Measurements from ENCODE around the gene NFE2L1. TPM values are rescaled to one million over a fixed set of nuclear protein-coding genes. Genes with fewer than 3 reads are reported as not detected.

The NFE2L1 gene
- total RNA-seq, 4 donors from 2014 or later, result 173 to 242 (median 211) TPM

GRCh38 chr17:48052956-48053757 lies 5.0 kb downstream of the NFE2L1 start:
- peak overlapping the region in 1 of 4 donors; percentile 87 for H3K4me3 ChIP-seq
- H3K36me3 ChIP-seq, result peaks cover 0 to 26% (median 11%) of the 10 kb centered on the region in 4 donors
- no peaks in the 10 kb centered on the region for H3K9me3 ChIP-seq
- peak in 2 of 3 donors; percentile 29 to 41 for TF ChIP-seq POLR2AphosphoS5 (IDR thresholded peaks at IDR 0.05)
- TF ChIP-seq, protein P1, sequence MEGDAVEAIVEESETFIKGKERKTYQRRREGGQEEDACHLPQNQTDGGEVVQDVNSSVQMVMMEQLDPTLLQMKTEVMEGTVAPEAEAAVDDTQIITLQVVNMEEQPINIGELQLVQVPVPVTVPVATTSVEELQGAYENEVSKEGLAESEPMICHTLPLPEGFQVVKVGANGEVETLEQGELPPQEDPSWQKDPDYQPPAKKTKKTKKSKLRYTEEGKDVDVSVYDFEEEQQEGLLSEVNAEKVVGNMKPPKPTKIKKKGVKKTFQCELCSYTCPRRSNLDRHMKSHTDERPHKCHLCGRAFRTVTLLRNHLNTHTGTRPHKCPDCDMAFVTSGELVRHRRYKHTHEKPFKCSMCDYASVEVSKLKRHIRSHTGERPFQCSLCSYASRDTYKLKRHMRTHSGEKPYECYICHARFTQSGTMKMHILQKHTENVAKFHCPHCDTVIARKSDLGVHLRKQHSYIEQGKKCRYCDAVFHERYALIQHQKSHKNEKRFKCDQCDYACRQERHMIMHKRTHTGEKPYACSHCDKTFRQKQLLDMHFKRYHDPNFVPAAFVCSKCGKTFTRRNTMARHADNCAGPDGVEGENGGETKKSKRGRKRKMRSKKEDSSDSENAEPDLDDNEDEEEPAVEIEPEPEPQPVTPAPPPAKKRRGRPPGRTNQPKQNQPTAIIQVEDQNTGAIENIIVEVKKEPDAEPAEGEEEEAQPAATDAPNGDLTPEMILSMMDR (IDR thresholded peaks at IDR 0.05), result no peak
- TF ChIP-seq POLR2A (IDR thresholded peaks at IDR 0.05), result no peak
- TF ChIP-seq EP300 (IDR thresholded peaks at IDR 0.05; ENCODE audit: low read depth), result no peak
- H3K27me3 ChIP-seq, result no peaks in the 10 kb centered on the region
- peak; percentile 57 for DNase-seq
- in situ Hi-C loops (cut with MboI; ENCODE audit: low pct_ligation_motif_present in 1 of 4, low pct_unique_long_range_greater_than_20kb in 1 of 4, low sequenced_read_pairs in 3 of 4), result no loop called here
- intact Hi-C loops (cut with DNase I; ENCODE audit: low total_unique reads), result no loop called here
- peak overlapping the region; percentile 97 to 99 (median 98) for H3K27ac ChIP-seq
- WGBS, 2 donors (ENCODE audit: low coverage in 1 of 2), result 30% methylated on average over 5 of the region's 5 CpGs; no CpG with 5 or more reads in 1 of the 2 donors
- H3K4me1 ChIP-seq, result peaks cover 43 to 67% (median 63%) of the 10 kb centered on the region in 4 donors

DNA sequence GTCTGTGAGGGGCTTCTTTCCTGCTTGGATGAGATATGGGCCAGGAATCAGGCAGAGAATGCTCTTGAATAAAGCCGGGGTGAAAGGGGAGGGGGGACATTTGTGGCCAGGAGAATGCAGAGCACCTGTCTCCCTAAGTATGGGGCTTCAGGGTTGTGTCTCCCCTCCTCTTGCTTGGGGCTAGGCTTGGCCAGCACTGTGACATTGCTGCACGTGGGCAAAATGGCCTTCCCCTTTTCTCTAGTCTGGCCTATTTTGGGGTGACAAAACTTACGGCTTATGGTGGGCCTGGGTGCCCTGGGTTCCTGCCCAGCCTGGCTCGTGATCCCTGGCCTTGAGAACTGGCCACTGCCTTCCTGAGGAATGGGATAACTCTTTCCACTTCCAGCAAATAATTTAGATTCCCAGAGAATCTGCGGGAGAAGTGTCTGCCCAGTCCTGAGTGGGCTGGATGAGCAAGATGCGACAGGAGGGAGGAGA lies 5.6 kb downstream of the NFE2L1 start:
- WGBS, 2 donors (ENCODE audit: low coverage in 1 of 2), result 62% methylated on average over 6 of the region's 6 CpGs; no CpG with 5 or more reads in 1 of the 2 donors
- no peak for DNase-seq
- Histone ChIP-seq H3K9me3 (no peaks in the 10 kb centered on the region), H3K27me3 (no peaks in the 10 kb centered on the region), H3K4me1 (peaks cover 43 to 67% (median 63%) of the 10 kb centered on the region in 4 donors), H3K36me3 (peaks cover 0 to 32% (median 14%) of the 10 kb centered on the region in 4 donors), H3K4me3 (peak overlapping the region in 1 of 4 donors; percentile 87), H3K27ac (peak overlapping the region; percentile 97 to 99 (median 98))
- in situ Hi-C loops (cut with MboI; ENCODE audit: low pct_ligation_motif_present in 1 of 4, low pct_unique_long_range_greater_than_20kb in 1 of 4, low sequenced_read_pairs in 3 of 4) (no loop called here), intact Hi-C loops (cut with DNase I; ENCODE audit: low total_unique reads) (no loop called here)
- no peak for TF ChIP-seq POLR2AphosphoS5 (IDR thresholded peaks at IDR 0.05)
- TF ChIP-seq, protein P1 (IDR thresholded peaks at IDR 0.05), result no peak
- no peak for TF ChIP-seq POLR2A (IDR thresholded peaks at IDR 0.05)
- no peak for TF ChIP-seq EP300 (IDR thresholded peaks at IDR 0.05; ENCODE audit: low read depth)

- H3K36me3 ChIP-seq, result peaks cover 0 to 39% (median 18%) of the 10 kb centered on the region in 4 donors
- peaks cover 43 to 63% (median 60%) of the 10 kb centered on the region in 4 donors for H3K4me1 ChIP-seq
- H3K27ac ChIP-seq, result peak overlapping the region; percentile 97 to 99 (median 98)
- intact Hi-C loops (cut with DNase I; ENCODE audit: low total_unique reads), result no loop called here
- in situ Hi-C loops (cut with MboI; ENCODE audit: low pct_ligation_motif_present in 1 of 4, low pct_unique_long_range_greater_than_20kb in 1 of 4, low sequenced_read_pairs in 3 of 4), result no loop called here
- peak overlapping the region in 1 of 4 donors; percentile 87 for H3K4me3 ChIP-seq
- no peaks in the 10 kb centered on the region for H3K9me3 ChIP-seq
- no peaks in the 10 kb centered on the region for H3K27me3 ChIP-seq
- 80% methylated on average over 33 of the region's 34 CpGs; no CpG with 5 or more reads in 1 of the 2 donors for WGBS, 2 donors (ENCODE audit: low coverage in 1 of 2)
- peak; percentile 35 for DNase-seq
- no peak for TF ChIP-seq EP300 (IDR thresholded peaks at IDR 0.05; ENCODE audit: low read depth)
- TF ChIP-seq POLR2AphosphoS5 (IDR thresholded peaks at IDR 0.05), result no peak
- TF ChIP-seq, protein P1 (IDR thresholded peaks at IDR 0.05), result no peak
- TF ChIP-seq POLR2A (IDR thresholded peaks at IDR 0.05), result no peak
These were observed 6.4 kb downstream of the NFE2L1 start for GRCh38 chr17:48054238-48055185.
